ENCODE measurements around the gene TTC28. TPM values are rescaled to one million over a fixed set of nuclear protein-coding genes. Genes with fewer than 3 reads are reported as not detected.

Gene TTC28
- total RNA-seq, 1 donor from 2014 or later, result 13.5 TPM

DNA sequence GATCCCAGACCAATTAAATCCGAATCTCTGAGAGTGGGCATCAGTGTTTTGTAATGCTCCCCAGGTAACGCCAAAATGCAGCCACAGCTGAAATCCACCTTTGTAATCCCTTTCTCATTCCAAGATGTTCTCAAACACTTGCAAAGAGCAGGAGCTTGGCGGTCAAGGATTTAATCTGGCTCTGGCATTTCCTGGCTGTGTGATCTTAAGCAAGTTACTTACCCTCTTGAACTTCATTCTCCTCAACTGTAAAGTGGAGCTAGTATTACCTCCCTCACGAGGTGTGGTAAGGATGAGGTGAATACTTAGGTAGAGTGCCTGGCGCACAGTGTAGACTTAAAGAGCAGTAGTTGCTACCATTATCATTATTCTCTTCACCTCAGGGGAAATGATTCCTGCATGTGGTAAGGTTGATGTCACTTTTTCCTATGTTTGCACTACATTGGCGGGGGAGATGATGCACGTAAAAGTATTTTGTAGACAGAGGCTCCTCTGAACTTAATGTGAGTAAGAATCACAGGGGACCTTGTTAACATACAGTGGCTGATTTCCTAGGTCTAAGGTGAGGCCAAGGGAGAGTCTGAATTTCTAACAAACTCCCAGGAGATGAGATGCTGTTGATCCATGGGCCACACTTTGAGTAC is 550.2 kb downstream of the TTC28 start:
- Histone ChIP-seq H3K4me3 (ENCODE audit: low read depth, low read length) (no peak overlapping the region), H3K36me3 (ENCODE audit: control insufficient read depth, insufficient read depth, low read length) (no peaks in the 10 kb centered on the region), H3K27me3 (ENCODE audit: control insufficient read depth, insufficient read depth, low read length) (no peaks in the 10 kb centered on the region)
- no peak for DNase-seq (ENCODE audit: low read depth)
- TF ChIP-seq CTCF (IDR thresholded peaks at IDR 0.05; ENCODE audit: insufficient read depth, low read length, poor library complexity, severe bottlenecking), result no peak

- TF ChIP-seq CTCF (IDR thresholded peaks at IDR 0.05; ENCODE audit: insufficient read depth, low read length, poor library complexity, severe bottlenecking), result no peak
- Histone ChIP-seq H3K36me3 (ENCODE audit: control insufficient read depth, insufficient read depth, low read length) (no peaks in the 10 kb centered on the region), H3K27me3 (ENCODE audit: control insufficient read depth, insufficient read depth, low read length) (no peaks in the 10 kb centered on the region), H3K4me3 (ENCODE audit: low read depth, low read length) (no peak overlapping the region)
- DNase-seq (ENCODE audit: low read depth), result no peak
Measured at GRCh38 chr22:28128827-28129226, 550.8 kb downstream of the TTC28 start.

DNA sequence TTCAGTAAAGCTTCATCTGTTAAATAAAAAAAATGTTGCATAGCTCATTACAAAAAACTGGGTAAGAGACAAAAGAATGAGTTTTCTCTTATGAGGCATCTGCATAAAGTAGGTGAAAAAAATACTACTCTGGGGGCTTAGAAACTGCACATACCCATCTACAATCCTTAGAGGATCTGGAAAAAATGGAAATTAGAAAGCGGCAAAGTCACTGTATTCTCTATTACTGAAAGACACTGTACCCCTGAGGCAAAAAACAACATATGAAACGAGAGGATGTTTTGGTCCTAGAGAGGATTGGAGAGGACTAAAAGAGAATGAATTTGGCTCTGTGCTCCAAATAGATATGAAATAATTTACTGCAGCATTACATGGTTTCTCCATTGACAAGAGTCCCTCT is 553.8 kb downstream of the TTC28 start:
- DNase-seq (ENCODE audit: low read depth), result no peak
- H3K27me3 ChIP-seq (ENCODE audit: control insufficient read depth, insufficient read depth, low read length), result no peaks in the 10 kb centered on the region
- H3K36me3 ChIP-seq (ENCODE audit: control insufficient read depth, insufficient read depth, low read length), result no peaks in the 10 kb centered on the region
- no peak overlapping the region for H3K4me3 ChIP-seq (ENCODE audit: low read depth, low read length)
- no peak for TF ChIP-seq CTCF (IDR thresholded peaks at IDR 0.05; ENCODE audit: insufficient read depth, low read length, poor library complexity, severe bottlenecking)

DNA sequence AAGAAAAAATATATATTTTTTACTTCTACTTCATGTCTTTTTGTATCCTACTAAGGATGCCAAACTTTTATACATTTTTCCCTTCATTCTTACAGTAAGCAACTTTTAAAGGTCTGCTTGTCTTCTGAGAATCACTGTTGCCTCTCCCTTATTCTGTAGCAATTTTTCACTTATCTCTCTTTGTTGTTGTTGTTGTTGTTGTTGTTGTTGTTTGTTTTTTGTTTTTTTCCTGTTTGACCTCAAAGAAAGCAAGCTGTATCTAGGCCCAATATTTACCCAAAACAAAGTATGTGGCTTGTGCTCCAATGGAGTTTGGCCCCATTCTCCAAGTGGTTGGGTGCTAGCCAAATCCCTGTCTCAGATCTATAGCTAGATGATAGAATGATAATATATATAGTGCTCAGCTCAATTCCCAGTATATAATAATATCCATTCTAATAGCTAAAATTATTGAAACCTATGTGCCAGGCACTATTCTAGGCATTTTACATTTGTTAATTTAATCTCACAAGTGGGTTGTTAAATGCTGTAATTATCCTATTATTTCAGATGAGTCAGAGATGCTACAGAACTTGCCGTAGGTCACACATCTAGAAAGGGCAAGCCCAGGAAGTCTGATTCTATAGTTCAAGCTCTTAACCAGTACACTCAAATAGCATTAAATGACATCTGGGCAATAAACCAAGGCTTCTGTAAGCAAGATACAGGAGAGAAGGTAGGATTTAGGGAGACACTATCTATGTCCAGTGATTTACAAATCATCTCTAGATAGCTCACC is 555.5 kb downstream of the TTC28 start:
- H3K36me3 ChIP-seq (ENCODE audit: control insufficient read depth, insufficient read depth, low read length), result no peaks in the 10 kb centered on the region
- DNase-seq (ENCODE audit: low read depth), result no peak
- TF ChIP-seq CTCF (IDR thresholded peaks at IDR 0.05; ENCODE audit: insufficient read depth, low read length, poor library complexity, severe bottlenecking), result no peak
- H3K4me3 ChIP-seq (ENCODE audit: low read depth, low read length), result no peak overlapping the region
- no peaks in the 10 kb centered on the region for H3K27me3 ChIP-seq (ENCODE audit: control insufficient read depth, insufficient read depth, low read length)

- no peaks in the 10 kb centered on the region for H3K36me3 ChIP-seq (ENCODE audit: control insufficient read depth, insufficient read depth, low read length)
Measured at GRCh38 chr22:28120691-28121592, 558.7 kb downstream of the TTC28 start.

More at GRCh38 chr22:28120691-28121592, 558.7 kb downstream of the TTC28 start:
- Histone ChIP-seq H3K4me3 (ENCODE audit: low read depth, low read length) (no peak overlapping the region), H3K27me3 (ENCODE audit: control insufficient read depth, insufficient read depth, low read length) (no peaks in the 10 kb centered on the region)
- no peak for TF ChIP-seq CTCF (IDR thresholded peaks at IDR 0.05; ENCODE audit: insufficient read depth, low read length, poor library complexity, severe bottlenecking)
- no peak for DNase-seq (ENCODE audit: low read depth)
